AG08396 (cell line): ENCODE data around the gene PXDN.
A peak's percentile ranks its signal among the peaks of the same experiment; 100 is the strongest.
"Not testable (repeated sequence)": the region's sequence is repeated elsewhere in the genome, so short reads cannot be mapped to it uniquely, and the experiment has no call there.

Source experiments
- DNase-seq: peaks from one replicate; pipeline ENCODE4 v3.0.0; 2012; ENCODE audit warnings: low spot score, mixed read lengths

PXDN gene

DNA sequence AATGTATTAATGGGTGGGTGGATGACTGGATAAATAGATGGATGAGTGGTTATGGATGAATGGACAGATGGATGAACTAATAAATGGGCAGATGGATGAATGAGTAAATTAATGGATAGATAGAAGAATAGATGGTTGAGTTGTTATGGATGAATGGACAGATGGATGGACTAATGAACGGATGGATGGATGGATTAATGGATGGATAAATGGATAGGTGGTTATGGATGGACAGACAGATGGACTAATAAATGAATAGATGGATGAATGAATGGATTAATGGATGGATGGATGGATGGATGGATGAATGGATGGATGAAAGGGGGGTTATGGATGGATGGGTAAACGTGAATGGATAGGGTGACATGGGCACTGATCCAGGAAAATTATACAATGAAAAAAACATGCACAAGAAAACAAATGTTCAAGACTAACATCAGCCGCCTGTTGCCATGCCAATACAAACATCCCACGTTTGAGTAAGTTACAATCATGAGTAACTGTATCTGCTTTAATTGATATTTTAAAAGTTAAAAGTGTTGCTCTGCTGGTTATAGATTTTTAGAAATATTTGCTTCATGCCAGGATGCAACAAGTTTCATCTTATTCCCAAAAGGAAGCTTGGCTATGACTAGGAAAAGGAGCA is 20.8 kb downstream of the PXDN start:
- DNase-seq, result no peak

GRCh38 chr2:1722692-1723091 is 21.6 kb downstream of the PXDN start:
- no peak for DNase-seq

- DNase-seq, result peak; percentile 83
Measured at GRCh38 chr2:1721706-1722646, 22.3 kb downstream of the PXDN start.

DNA sequence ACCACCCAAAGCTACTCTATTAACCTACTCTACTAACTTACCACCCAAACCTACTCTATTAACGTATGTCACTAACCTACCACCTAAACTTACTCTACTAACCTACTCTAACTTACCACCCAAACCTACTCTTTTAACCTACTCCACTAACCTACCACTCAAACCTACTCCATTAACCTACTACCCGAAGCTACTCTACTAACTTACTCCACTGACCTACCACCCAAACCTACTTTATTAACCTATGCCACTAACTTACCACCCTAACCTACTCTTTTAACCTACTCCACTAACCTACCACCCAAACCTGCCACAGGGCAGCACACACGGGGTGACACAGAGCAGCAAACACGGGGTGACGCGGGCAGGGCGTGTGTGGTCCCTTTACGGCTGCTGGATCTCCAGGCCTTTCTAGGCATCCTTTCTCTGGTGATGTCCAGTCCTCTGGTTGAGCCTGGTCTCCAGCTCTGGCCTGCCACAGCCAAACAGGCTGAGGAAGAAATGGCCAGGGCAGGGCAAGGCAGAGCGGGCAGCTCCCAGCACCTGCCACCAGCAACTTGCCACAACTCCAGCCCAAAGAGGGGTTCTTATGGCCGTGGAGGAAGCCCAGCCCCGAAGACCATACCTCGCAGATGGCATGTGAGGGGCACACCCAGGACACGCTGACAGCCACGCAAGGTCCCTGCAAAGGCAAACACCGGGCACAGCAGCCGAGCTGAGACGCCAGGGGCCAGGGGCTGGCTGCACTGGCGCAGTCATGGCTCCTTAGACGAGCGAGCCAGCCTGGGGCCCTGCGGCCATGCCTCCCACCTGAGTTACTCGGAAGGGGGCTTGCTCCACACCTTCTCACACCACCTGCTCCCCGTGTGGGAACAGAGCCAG is 25.7 kb downstream of the PXDN start:
- DNase-seq, result no peak

- no peak for DNase-seq
Measured at GRCh38 chr2:1717113-1717512, 27.2 kb downstream of the PXDN start.

DNA sequence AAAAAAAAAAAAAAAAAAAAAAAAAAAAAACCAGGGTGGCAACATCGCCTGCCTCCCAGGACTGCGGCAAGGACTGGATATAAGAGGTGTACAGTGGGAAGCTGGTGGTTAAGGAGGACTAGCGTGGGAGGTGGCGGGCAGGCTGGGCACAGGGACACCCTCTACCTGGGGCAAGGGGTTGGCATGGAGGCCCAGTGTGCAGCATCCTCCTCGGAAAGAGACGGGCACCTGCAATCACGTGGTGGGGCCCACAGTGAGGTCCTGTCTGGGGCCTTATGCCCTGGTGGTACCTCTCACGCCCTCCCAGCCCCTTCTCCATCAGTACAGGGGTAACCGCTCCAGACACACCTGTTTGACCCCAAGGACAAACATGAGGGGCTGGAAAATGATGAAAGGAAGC is 27.9 kb downstream of the PXDN start:
- DNase-seq, result no peak

GRCh38 chr2:1716014-1716305 is 28.4 kb downstream of the PXDN start:
- not testable (repeated sequence) for DNase-seq

DNA sequence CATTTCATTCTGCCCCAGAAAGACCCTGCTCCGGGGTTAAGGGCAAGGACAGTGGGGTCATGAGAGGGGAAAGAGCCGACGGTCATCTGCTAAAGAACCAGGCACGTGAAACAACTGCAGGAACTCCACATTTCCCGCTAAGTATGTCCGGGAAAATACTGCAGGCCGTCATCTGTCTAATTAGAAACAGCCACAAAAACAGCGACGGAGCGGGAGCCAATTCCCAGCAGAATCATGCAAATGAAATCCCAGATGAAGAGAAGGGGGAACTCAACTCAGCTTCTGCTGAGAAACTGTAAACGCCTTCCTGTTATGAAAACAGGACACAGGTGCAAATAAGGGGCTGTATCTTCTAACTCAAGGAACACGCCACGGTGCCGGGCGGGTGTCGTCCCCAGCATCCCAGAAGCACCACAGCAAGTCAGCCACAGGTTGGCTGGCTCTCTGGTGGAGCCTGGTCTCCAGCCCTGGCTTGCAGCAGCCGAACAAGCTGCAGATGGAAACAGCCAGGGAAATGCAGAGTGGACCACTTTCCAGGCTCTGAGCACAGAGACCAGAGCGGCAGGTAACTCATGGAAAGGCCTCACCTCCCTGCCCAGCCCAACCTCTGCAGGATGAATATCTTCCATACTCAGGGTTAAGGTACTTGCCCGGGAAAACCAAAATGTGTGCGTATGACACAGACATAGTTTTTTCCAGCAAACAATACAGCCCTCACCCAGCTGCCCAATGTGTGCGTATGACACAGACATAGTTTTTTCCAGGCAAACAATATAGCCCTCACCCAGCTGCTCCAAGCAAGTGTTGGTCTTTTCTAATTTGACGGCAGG is 28.9 kb downstream of the PXDN start:
- DNase-seq, result no peak

DNA sequence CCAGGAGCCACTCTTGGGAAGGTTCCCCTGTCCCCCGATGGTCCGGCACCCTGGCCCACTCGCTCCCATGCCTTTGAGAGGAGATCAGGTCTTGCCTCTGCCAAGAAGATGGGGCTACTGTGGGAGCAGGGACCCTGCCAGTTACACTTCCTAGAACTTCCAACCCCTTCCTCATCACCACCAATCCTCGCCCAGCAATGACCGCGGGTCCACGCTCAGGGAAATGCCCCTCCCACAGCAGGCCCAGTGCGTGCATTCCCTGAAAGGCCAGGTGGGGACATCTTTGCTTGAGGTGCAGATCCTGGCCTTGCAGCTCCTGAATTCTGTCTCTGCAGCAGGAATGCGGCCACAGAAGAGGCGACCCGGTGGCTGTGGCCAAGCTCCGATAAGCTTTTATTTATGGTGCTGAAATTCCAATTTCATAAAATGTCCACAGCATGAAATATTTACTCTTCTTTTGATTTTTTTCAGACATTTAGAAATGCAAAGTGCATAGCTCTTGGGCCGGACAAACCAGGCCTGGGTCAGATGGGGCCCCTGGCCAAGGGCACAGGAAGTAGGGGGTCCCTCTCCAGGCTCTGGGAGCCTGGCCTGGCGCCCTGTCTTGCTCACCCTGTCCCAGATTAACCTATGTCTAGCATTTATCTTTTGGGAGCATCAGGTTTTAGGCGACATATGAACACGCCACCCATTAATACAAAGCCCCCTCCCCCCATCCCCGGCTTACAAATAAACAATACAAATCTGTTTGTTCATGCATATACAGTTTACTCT is 29.8 kb downstream of the PXDN start:
- no peak for DNase-seq

GRCh38 chr2:1713839-1714236 is 30.5 kb downstream of the PXDN start:
- no peak for DNase-seq

DNA sequence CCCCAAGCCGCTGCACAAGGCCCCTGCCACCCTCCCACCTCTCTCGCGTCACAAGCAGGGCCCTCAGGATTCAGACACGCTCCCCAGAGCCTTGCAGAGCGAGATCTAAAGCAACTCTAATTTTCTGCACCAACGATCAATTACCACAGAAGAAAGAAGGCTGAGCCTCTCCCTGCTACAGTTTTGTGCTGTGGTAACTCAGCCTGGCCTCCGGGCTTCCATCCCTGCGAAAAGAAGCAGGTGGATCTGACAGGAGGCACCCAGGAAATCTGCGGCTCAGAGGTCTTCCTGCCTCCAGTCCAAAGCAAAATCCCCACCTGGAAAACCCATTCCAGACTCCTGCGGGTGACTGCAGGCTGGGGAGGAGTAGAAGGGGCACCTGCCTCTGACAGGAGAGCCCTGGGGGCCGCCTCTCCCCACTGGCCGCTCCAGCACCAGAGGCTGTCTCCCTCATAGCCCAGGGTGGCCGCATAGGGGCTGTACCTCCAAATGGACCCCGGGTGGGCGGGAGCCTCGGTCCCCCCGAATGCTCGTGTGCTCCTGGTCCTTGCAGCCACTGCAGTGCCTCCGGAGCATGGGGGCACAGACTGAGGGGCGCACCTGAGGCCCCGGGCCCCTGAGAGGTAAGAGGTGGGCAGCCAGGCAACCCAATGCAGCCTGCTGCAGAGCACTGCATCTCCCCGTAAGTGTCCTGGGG is 31.0 kb downstream of the PXDN start:
- DNase-seq, result no peak

GRCh38 chr2:1709946-1710560 is 34.3 kb downstream of the PXDN start:
- DNase-seq, result no peak

DNA sequence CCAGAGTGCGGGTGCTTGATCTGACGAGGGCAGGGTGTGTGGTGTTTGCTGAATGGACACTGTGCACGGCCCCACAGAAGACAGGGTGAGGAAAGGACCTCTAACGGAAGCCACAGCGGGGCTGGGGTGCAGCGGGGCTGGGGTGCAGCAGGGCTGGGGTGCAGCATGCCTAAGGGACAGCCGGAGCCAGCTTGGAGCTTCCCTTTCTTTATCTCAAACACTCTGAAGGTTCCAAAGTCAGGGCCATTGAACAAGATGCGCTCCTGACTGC is 35.0 kb downstream of the PXDN start:
- DNase-seq, result no peak

DNA sequence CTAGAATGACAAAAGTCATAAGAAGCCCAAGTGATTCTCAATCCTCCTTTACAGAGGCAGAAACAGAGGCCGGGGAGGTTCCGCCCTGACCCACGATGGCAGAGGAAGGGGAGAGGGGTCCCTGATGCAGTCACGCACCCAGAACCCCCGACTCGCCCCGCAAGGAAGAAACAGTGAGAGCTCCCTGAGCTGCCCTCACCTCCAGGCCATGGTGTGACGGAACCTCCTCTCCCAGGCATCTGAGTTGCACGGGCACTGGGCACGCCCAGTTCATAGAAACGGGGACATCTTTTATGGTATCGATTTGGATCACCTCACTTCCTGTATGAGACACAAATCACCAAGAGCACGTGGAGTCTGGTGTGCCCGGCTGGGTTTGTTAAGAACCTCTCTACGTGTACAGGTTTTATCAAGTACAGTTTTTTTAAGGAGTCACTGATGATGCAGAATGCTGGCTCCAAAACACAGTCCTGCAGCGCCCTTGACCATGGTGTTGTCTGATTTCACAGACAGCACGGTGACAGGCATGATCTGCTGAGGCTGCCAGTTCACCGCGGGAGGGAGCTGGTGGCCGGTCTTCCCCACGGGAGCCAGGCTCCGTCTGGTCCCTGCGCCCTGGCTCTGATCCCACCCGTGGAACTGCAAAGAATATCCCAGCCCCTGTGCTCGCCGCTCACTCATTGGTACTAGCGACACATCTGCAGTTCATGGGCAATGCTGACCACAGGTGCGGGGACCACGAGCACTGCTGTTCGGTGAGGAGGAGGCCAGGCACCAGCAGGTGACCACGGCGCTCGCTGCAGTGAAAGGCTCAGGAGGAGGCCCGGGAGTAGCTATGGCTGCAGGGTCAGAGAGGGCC is 35.6 kb downstream of the PXDN start:
- DNase-seq, result no peak

DNA sequence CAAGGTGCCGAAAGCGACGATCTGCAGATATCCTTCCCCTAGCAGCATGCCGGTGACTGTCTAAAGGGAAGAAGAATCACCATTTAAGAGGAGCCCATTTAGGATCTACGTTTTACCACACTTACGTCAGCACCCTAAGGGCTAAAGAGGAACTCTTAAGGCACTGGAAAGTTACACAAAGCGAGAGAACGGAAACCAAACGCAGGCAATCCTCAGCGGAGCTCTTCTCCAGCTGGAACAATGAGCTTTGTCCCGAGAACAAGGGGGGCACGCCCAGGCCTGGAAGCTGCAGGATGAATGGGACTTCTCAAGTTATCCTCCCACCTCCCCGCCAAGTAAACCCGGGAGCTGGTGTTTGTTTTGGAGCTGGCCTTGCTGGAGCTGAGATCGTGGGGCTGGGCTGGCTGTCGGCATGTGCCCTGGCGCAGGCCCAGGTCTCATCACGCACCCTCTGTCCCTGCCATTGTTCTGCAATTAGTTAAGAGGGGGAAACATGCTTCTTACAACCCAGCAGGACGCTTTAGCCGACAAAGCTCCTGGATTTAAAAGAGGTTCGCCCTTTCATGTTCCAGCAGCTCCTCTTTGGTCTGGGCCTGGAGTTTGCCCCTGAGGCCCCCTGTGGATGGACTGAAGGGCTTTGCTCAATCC is 36.4 kb downstream of the PXDN start:
- peak; percentile 49 for DNase-seq

DNA sequence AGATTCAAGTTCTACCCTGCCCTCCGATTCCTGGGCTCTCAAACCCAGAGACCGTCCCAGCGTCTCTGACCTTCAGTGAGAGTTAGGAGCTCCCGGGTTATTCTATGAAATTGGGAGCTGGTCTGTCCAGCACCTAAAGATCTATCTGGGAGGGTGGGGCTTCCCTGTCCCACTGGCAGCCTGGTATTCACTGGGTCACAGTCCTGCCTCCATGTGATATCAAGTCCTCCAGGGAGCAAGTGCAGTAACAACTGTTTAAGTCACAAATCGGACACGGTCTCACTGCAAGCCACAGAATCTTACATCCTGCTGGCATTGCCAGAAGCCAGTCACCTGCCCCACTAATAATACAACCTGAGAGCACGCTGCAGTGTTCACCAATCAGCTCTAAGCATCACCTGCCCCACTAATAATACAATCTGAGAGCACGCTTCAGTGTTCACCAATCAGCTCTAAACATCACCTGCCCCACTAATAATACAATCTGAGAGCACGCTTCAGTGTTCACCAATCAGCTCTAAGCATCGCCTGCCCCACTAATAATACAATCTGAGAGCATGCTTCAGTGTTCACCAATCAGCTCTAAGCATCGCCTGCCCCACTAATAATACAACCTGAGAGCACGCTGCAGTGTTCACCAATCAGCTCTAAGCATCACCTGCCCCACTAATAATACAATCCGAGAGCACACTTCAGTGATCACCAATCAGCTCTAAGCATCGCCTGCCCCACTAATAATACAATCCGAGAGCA is 38.0 kb downstream of the PXDN start:
- not testable (repeated sequence) for DNase-seq

DNA sequence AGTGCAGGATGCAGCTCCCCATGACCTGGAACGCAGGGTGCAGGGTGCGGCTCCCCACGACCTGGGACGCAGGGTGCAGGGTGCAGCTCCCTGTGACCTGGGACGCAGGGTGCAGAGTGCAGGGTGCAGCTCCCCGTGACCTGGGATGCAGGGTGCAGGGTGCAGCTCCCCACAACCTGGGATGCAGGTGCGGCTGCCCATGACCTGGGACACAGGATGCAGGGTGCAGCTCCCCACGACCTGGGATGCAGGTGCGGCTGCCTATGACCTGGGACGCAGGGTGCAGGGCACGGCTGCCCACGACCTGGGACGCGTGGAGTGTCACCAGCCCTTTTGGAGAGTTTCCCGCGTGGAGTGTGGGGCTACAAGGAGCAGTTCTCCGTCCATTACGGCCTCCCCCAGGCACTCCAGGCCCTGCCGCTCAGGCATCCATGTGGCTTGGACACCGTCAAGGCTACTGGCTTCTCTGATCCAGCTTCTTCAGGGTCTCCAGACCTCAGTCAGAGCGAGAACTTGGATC is 38.7 kb downstream of the PXDN start:
- no peak for DNase-seq
